K562 (cell line): Measurements from ENCODE around the gene NANS. TPM values are rescaled to one million over a fixed set of nuclear protein-coding genes. Genes with fewer than 3 reads are reported as not detected.

Experiments
- ATAC-seq: fragments of 200-7000 bp; cut with Tn5 transposase; 3 replicates; pipeline ENCODE4 v1.9.1; 2020; ENCODE audit warnings: moderate library complexity
- BruUV-seq: library from RNA; stranded (reverse); fragments of 400-500 nt; replicated peaks from 2 replicates; lab custom pipeline; 2021; lab: Mats Ljungman, UMichigan
- CTCF ChIA-PET: fragments of 300-600 bp; formaldehyde crosslinking; extraction: SDS; loops from one replicate; lab custom pipeline; 2021; ENCODE audit warnings: low intra/inter-chr PET ratio; lab: Yijun Ruan, JAX
- POLR2A ChIA-PET: fragments of 300-600, 350-650 bp; sonication (Branson Sonifier 250); formaldehyde crosslinking; extraction: SDS; loops from one replicate; lab custom pipeline; 2021; ENCODE audit warnings: antibody characterized with exemption, inconsistent platforms; lab: Yijun Ruan, JAX
- DNase-seq, 4 experiments: peaks; one replicate each; pipeline versions ENCODE4 v3.0.0 to v3.0.0-alpha.2; 2011 to 2018; ENCODE audit warnings: low spot score in 3 of 4, mixed read lengths in 3 of 4; ENCODE audit errors: extremely low read depth in 1 of 4
- FAIRE-seq: peaks from 2 replicates; lab custom pipeline; 2011; peaks lifted over from hg19 to GRCh38; lab: Jason Lieb, UNC
- H2AFZ ChIP-seq: 2 replicates; pipeline ENCODE4 v1.6.0; 2011; ENCODE audit warnings: low read depth, low read length, control low read depth, inconsistent platforms
- H3K27ac ChIP-seq: fragments of 200-600 bp; 3 replicates; pipeline ENCODE4 v1.8.0; 2011; ENCODE audit warnings: low read depth, mild to moderate bottlenecking, control low read depth, inconsistent platforms, low read length, moderate library complexity, mixed read lengths; ENCODE audit errors: extremely low read depth
- H3K27me3 ChIP-seq, 2 experiments: fragments of 300-600 bp in 1 of 2; 2 replicates in 1 of 2; 3 replicates in 1 of 2; pipeline versions ENCODE4 v1.6.0 to v1.8.0; 2011; ENCODE audit warnings: inconsistent platforms in 2 of 2, low read length in 2 of 2, mild to moderate bottlenecking in 1 of 2, mixed read lengths in 1 of 2, moderate library complexity in 1 of 2; ENCODE audit not compliant: control insufficient read depth in 2 of 2, insufficient read depth in 2 of 2
- H3K36me3 ChIP-seq: fragments of 300-600 bp; 3 replicates; pipeline ENCODE4 v1.8.0; 2011; ENCODE audit warnings: mild to moderate bottlenecking, low read length, inconsistent platforms; ENCODE audit not compliant: control insufficient read depth, insufficient read depth
- H3K4me1 ChIP-seq, 2 experiments: fragments of 200-600 bp in 1 of 2; replicated peaks in 1 of 2; 2 replicates in 1 of 2; 3 replicates in 1 of 2; pipeline versions ENCODE4 v1.5.1 to v1.8.0; 2011; ENCODE audit warnings: inconsistent platforms in 2 of 2, low read length in 2 of 2, mild to moderate bottlenecking in 1 of 2, mixed read lengths in 1 of 2, moderate library complexity in 1 of 2; ENCODE audit not compliant: control insufficient read depth in 2 of 2, insufficient read depth in 2 of 2
- H3K4me2 ChIP-seq: 2 replicates; pipeline ENCODE4 v1.6.1; 2011; ENCODE audit warnings: low read length, control low read depth, inconsistent platforms, mixed read lengths; ENCODE audit not compliant: insufficient read depth
- H3K4me3 ChIP-seq: fragments of 200-600 bp; sonication (generic), shearing (Covaris generic); 2 replicates; pipeline ENCODE4 v1.5.1; 2016; ENCODE audit warnings: control low read depth, inconsistent platforms
- H3K79me2 ChIP-seq: fragments of 200-600 bp; 3 replicates; pipeline ENCODE4 v1.8.0; 2011; ENCODE audit warnings: low read length, inconsistent platforms; ENCODE audit not compliant: control insufficient read depth, insufficient read depth
- H3K9ac ChIP-seq, 2 experiments: 2 replicates each; pipeline versions ENCODE4 v1.6.0 to v1.6.1; 2011; ENCODE audit warnings: low read depth in 2 of 2, low read length in 2 of 2, control low read depth in 1 of 2, inconsistent platforms in 1 of 2, mild to moderate bottlenecking in 1 of 2, mixed read lengths in 1 of 2; ENCODE audit not compliant: insufficient read depth in 1 of 2
- H3K9me1 ChIP-seq: one replicate; pipeline ENCODE4 v1.6.0; 2011; ENCODE audit warnings: inconsistent platforms, mild to moderate bottlenecking, low read length, moderate library complexity; ENCODE audit not compliant: control insufficient read depth, insufficient read depth
- H3K9me3 ChIP-seq: replicated peaks from 2 replicates; pipeline ENCODE4 v1.5.1; 2011; ENCODE audit warnings: low read depth, low read length, inconsistent platforms; ENCODE audit not compliant: control insufficient read depth, insufficient read depth
- H4K20me1 ChIP-seq: replicated peaks from 2 replicates; pipeline ENCODE4 v1.6.1; 2011; ENCODE audit warnings: low read length, inconsistent platforms, mixed read lengths; ENCODE audit not compliant: control insufficient read depth, insufficient read depth
- KAT8 ChIP-seq: fragments of 450-650 bp; IDR thresholded peaks from 2 replicates; pipeline ENCODE4 v1.6.1; 2016; ENCODE audit warnings: low read depth, mild to moderate bottlenecking
- MEF2A ChIP-seq: IDR thresholded peaks from 2 replicates; pipeline ENCODE4 v1.6.1; 2011; ENCODE audit warnings: low read depth, mild to moderate bottlenecking, low read length, moderate library complexity; ENCODE audit not compliant: control insufficient read depth
- PHB ChIP-seq: fragments of 250-450 bp; sonication (Bioruptor Pico); IDR thresholded peaks from 2 replicates; pipeline ENCODE4 v1.5.0; 2021
- SRSF7 ChIP-seq: fragments of 200-400 bp; formaldehyde crosslinking; optimal IDR thresholded peaks from 2 replicates; pipeline ENCODE3; 2017; ENCODE audit warnings: mild to moderate bottlenecking, low read depth, low read length
- ZNF3 ChIP-seq: fragments of 250-450 bp; sonication (Bioruptor Pico); IDR thresholded peaks from 2 replicates; pipeline ENCODE4 v1.5.0; 2021; ENCODE audit warnings: mild to moderate bottlenecking, moderate library complexity
- ZNF780A ChIP-seq: fragments of 250-450 bp; sonication (Bioruptor Pico); IDR thresholded peaks from 2 replicates; pipeline ENCODE4 v1.5.0; 2021; ENCODE audit warnings: mild to moderate bottlenecking
- WGBS: fragments of 100-300 bp; shearing (Covaris generic); methylation state at CpG from one replicate; pipeline ENCODE4 v1.1.6; 2016; ENCODE audit warnings: low coverage, mixed read lengths; ENCODE audit not compliant: insufficient coverage; ENCODE audit errors: missing lambda C conversion rate; 5-methylcytosine and 5-hydroxymethylcytosine counted together
- in situ Hi-C: fragments of 300-500 bp; cut with MboI; formaldehyde crosslinking; loops from 4 replicates; pipeline ENCODE4 v1.15.0; 2018; ENCODE audit warnings: inconsistent platforms, mixed read lengths
- intact Hi-C: fragments of 100-400 bp; cut with micrococcal nuclease; formaldehyde crosslinking; loops from 2 replicates; pipeline ENCODE4 v1.14.2; 2022
- polyA plus RNA-seq, 8 experiments: library from polyadenylated mRNA; depleted of rRNA in 4 of 8; stranded (reverse) in 5 of 8; unstranded in 3 of 8; fragments of >200 nt; fragmentation: Nextera tagmentation in 2 of 8; fragmentation: Illumina TruSeq in 1 of 8; extraction: Ambion mirVana in 2 of 8; extraction: Trizol in 1 of 8; gene quantifications; 2 replicates each; pipeline versions ENCODE4 v1.2.1 to v1.2.3, GENCODE V29; 2011 to 2014; ENCODE audit warnings: inconsistent platforms in 1 of 8, missing spikeins in 1 of 8
- total RNA-seq, 7 experiments: library from RNA; depleted of rRNA in 6 of 7; stranded (reverse); fragments of >200 nt in 6 of 7; fragmentation: Illumina TruSeq in 2 of 7; extraction: Trizol in 2 of 7; gene quantifications; 2 replicates each; pipeline versions ENCODE4 v1.2.1 to v1.2.3, GENCODE V29; 2011 to 2021; ENCODE audit warnings: low replicate concordance in 1 of 7

The NANS gene
- total and polyA plus RNA-seq, 9 of the 15 experiments (the other 6 are each of a cell fraction or from before 2014, with no cell fraction given) = 37.1 to 181 (median 137) TPM

GRCh38 chr9:98099346-98099745, 42.8 kb downstream of the NANS start:
- H3K9me3 ChIP-seq = no peaks in the 10 kb centered on the region
- no peak overlapping the region for H3K4me2 ChIP-seq
- H3K27me3 ChIP-seq = no peaks in the 10 kb centered on the region
- DNase-seq (no peak), ATAC-seq (no peak), FAIRE-seq (no peak)
- no TSS peak for BruUV-seq
- no peaks in the 10 kb centered on the region for H3K9me1 ChIP-seq
- WGBS = 100% methylated on average over 2 of the region's 2 CpGs
- H3K9ac ChIP-seq = no peak overlapping the region
- TF ChIP-seq ZNF3 (CRISPR knock-in tag) = no peak
- no peak overlapping the region for H3K4me3 ChIP-seq
- H2AFZ ChIP-seq = no peak overlapping the region
- H4K20me1 ChIP-seq = no peaks in the 10 kb centered on the region
- H3K36me3 ChIP-seq = peaks cover 69% of the 10 kb centered on the region
- intact Hi-C loops (no loop called here), in situ Hi-C loops (no loop called here)
- ChIA-PET POLR2A (interaction anchor here (0.6 kb wide), 1 partner anchor 9 kb away, joined by 3 read pairs; no protein-coding TSS in a partner anchor), CTCF (no interaction called here)
- H3K79me2 ChIP-seq = no peaks in the 10 kb centered on the region
- no peaks in the 10 kb centered on the region; a peak in 1 of 5 replicates for H3K4me1 ChIP-seq
- no peak overlapping the region for H3K27ac ChIP-seq

DNA sequence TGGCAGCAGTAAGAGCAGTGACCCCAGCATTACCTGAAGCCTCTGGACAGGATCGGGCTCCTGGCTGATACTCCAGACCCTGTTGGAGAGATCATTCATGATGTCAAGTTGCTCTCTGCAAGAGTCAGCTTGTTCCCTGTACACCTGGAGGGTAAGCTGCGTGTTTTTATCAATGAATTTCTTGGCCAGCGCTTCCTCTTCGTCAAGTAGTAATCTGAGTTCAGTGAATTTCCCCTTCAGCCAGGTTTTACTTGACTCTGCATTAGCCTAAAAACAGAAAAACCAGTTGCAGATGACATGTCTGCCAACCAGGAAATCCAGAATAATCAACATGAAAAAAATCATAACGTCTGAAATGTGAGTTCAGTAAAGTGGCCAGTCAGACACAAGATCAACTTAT, 43.4 kb downstream of the NANS start:
- no peak overlapping the region for H3K27ac ChIP-seq
- 79% methylated on average over 5 of the region's 5 CpGs for WGBS
- no TSS peak for BruUV-seq
- no peak for ATAC-seq
- in situ Hi-C loops = no loop called here
- no peaks in the 10 kb centered on the region for H3K27me3 ChIP-seq
- ChIA-PET POLR2A (no interaction called here), CTCF (no interaction called here)
- intact Hi-C loops = no loop called here
- H3K9me3 ChIP-seq = no peaks in the 10 kb centered on the region
- no peak overlapping the region for H2AFZ ChIP-seq
- no peaks in the 10 kb centered on the region for H4K20me1 ChIP-seq
- H3K79me2 ChIP-seq = no peaks in the 10 kb centered on the region
- H3K36me3 ChIP-seq = peaks cover 69% of the 10 kb centered on the region
- no peaks in the 10 kb centered on the region; a peak in 1 of 5 replicates for H3K4me1 ChIP-seq
- no peaks in the 10 kb centered on the region for H3K9me1 ChIP-seq
- H3K4me3 ChIP-seq = no peak overlapping the region
- no peak overlapping the region for H3K4me2 ChIP-seq
- FAIRE-seq = peak; percentile 32
- no peak for DNase-seq
- TF ChIP-seq KAT8 = no peak
- TF ChIP-seq ZNF780A (CRISPR knock-in tag) = no peak
- no peak for TF ChIP-seq MEF2A
- no peak for TF ChIP-seq SRSF7
- no peak for TF ChIP-seq PHB (CRISPR knock-in tag)
- TF ChIP-seq, all 486 proteins: peak for 0
- no peak overlapping the region for H3K9ac ChIP-seq
